SJCRH30 (cell line): Measurements from ENCODE around the gene PAPPA2. TPM values are rescaled to one million over a fixed set of nuclear protein-coding genes. Genes with fewer than 3 reads are reported as not detected.
"Not testable (repeated sequence)": the region's sequence is repeated elsewhere in the genome, so short reads cannot be mapped to it uniquely, and the experiment has no call there.

Experiments
- DNase-seq, 2 experiments: peaks; one replicate each; pipeline ENCODE4 v3.0.0-alpha.2; 2015 to 2020
- H3K27ac ChIP-seq: fragments of 250-450 bp; sonication (Bioruptor Pico); 2 replicates; pipeline ENCODE4 v1.5.1; 2020; ENCODE audit warnings: mild to moderate bottlenecking, moderate library complexity
- H3K27me3 ChIP-seq: fragments of 250-450 bp; sonication (Bioruptor Pico); 2 replicates; pipeline ENCODE4 v1.5.1; 2020; ENCODE audit warnings: mild to moderate bottlenecking, moderate library complexity
- H3K36me3 ChIP-seq: fragments of 250-450 bp; sonication (Bioruptor Pico); 2 replicates; pipeline ENCODE4 v1.5.1; 2020; ENCODE audit warnings: mild to moderate bottlenecking, moderate library complexity
- H3K4me1 ChIP-seq: fragments of 250-450 bp; sonication (Bioruptor Pico); 2 replicates; pipeline ENCODE4 v1.5.1; 2020; ENCODE audit warnings: mild to moderate bottlenecking, moderate library complexity
- H3K4me3 ChIP-seq: fragments of 250-450 bp; sonication (Bioruptor Pico); 2 replicates; pipeline ENCODE4 v1.5.1; 2020; ENCODE audit warnings: mild to moderate bottlenecking, moderate library complexity
- H3K9me3 ChIP-seq: fragments of 250-450 bp; sonication (Bioruptor Pico); replicated peaks from 2 replicates; pipeline ENCODE4 v1.5.1; 2020; ENCODE audit warnings: mild to moderate bottlenecking, moderate library complexity
- total RNA-seq: library from RNA; depleted of rRNA; stranded (reverse); fragments of >200 nt; shearing (Covaris generic); gene quantifications from 2 replicates; pipeline ENCODE4 v1.2.3, GENCODE V29; 2014

The PAPPA2 gene
- total RNA-seq, 1 experiment from 2014 or later = 0.04 TPM

- H3K27me3 ChIP-seq = no peaks in the 10 kb centered on the region
- no peaks in the 10 kb centered on the region for H3K9me3 ChIP-seq
- no peak overlapping the region for H3K4me3 ChIP-seq
- no peak overlapping the region for H3K27ac ChIP-seq
- no peaks in the 10 kb centered on the region for H3K4me1 ChIP-seq
- H3K36me3 ChIP-seq = no peaks in the 10 kb centered on the region
- no peak for DNase-seq
These were observed 116.1 kb downstream of the PAPPA2 start for GRCh38 chr1:176579087-176579486.

GRCh38 chr1:176595217-176595616 is 132.2 kb downstream of the PAPPA2 start:
- Histone ChIP-seq H3K4me3 (no peak overlapping the region), H3K4me1 (no peaks in the 10 kb centered on the region), H3K36me3 (no peaks in the 10 kb centered on the region), H3K27ac (no peak overlapping the region), H3K9me3 (no peaks in the 10 kb centered on the region), H3K27me3 (no peaks in the 10 kb centered on the region)
- DNase-seq = no peak

- no peaks in the 10 kb centered on the region for H3K27me3 ChIP-seq
- DNase-seq = no peak
- no peak overlapping the region for H3K4me3 ChIP-seq
- H3K4me1 ChIP-seq = no peaks in the 10 kb centered on the region
- no peak overlapping the region for H3K27ac ChIP-seq
- no peaks in the 10 kb centered on the region for H3K36me3 ChIP-seq
- H3K9me3 ChIP-seq = no peaks in the 10 kb centered on the region
These were observed 138.4 kb downstream of the PAPPA2 start for GRCh38 chr1:176601348-176601747.

GRCh38 chr1:176602388-176603004 is 139.5 kb downstream of the PAPPA2 start:
- H3K27me3 ChIP-seq = no peaks in the 10 kb centered on the region
- H3K4me3 ChIP-seq = no peak overlapping the region
- H3K36me3 ChIP-seq = no peaks in the 10 kb centered on the region
- H3K9me3 ChIP-seq = no peaks in the 10 kb centered on the region
- H3K27ac ChIP-seq = no peak overlapping the region
- no peaks in the 10 kb centered on the region for H3K4me1 ChIP-seq
- DNase-seq = no peak

- Histone ChIP-seq H3K27ac (no peak overlapping the region), H3K9me3 (no peaks in the 10 kb centered on the region)
These were observed 140.7 kb downstream of the PAPPA2 start for GRCh38 chr1:176603696-176604095.

GRCh38 chr1:176604461-176604860 is 141.5 kb downstream of the PAPPA2 start:
- Histone ChIP-seq H3K27me3 (0 out of 2 replicates have a peak, but pooled peaks cover 5% of the 10 kb centered on the region), H3K4me1 (no peaks in the 10 kb centered on the region), H3K4me3 (no peak overlapping the region), H3K27ac (no peak overlapping the region), H3K9me3 (no peaks in the 10 kb centered on the region), H3K36me3 (no peaks in the 10 kb centered on the region)
- DNase-seq = no peak

More at GRCh38 chr1:176603696-176604095, 140.7 kb downstream of the PAPPA2 start:
- no peak overlapping the region for H3K4me3 ChIP-seq
- DNase-seq = no peak
- no peaks in the 10 kb centered on the region for H3K36me3 ChIP-seq
- H3K27me3 ChIP-seq = 0 out of 2 replicates have a peak, but pooled peaks cover 5% of the 10 kb centered on the region
- H3K4me1 ChIP-seq = no peaks in the 10 kb centered on the region

- Histone ChIP-seq H3K27ac (no peak overlapping the region), H3K4me1 (no peaks in the 10 kb centered on the region), H3K27me3 (0 out of 2 replicates have a peak, but pooled peaks cover 5% of the 10 kb centered on the region), H3K36me3 (no peaks in the 10 kb centered on the region), H3K4me3 (no peak overlapping the region), H3K9me3 (no peaks in the 10 kb centered on the region)
- no peak for DNase-seq
These were observed 142.2 kb downstream of the PAPPA2 start for GRCh38 chr1:176605176-176605575.

GRCh38 chr1:176609556-176610408 is 146.8 kb downstream of the PAPPA2 start:
- Histone ChIP-seq H3K9me3 (no peaks in the 10 kb centered on the region), H3K27me3 (0 out of 2 replicates have a peak, but pooled peaks cover 5% of the 10 kb centered on the region), H3K4me3 (no peak overlapping the region), H3K4me1 (no peaks in the 10 kb centered on the region), H3K27ac (no peak overlapping the region), H3K36me3 (no peaks in the 10 kb centered on the region)
- DNase-seq = no peak

GRCh38 chr1:176612791-176613190 is 149.8 kb downstream of the PAPPA2 start:
- no peaks in the 10 kb centered on the region for H3K4me1 ChIP-seq
- DNase-seq = no peak
- no peak overlapping the region for H3K4me3 ChIP-seq
- H3K27ac ChIP-seq = no peak overlapping the region
- no peaks in the 10 kb centered on the region for H3K36me3 ChIP-seq
- no peaks in the 10 kb centered on the region for H3K9me3 ChIP-seq
- H3K27me3 ChIP-seq = 0 out of 2 replicates have a peak, but pooled peaks cover 5% of the 10 kb centered on the region

GRCh38 chr1:176617881-176618280 is 154.9 kb downstream of the PAPPA2 start:
- H3K4me3 ChIP-seq = no peak overlapping the region
- no peak overlapping the region for H3K27ac ChIP-seq
- H3K27me3 ChIP-seq = no peaks in the 10 kb centered on the region
- H3K36me3 ChIP-seq = no peaks in the 10 kb centered on the region
- DNase-seq = no peak
- no peaks in the 10 kb centered on the region for H3K4me1 ChIP-seq
- no peaks in the 10 kb centered on the region for H3K9me3 ChIP-seq

GRCh38 chr1:176619261-176619660 is 156.3 kb downstream of the PAPPA2 start:
- no peak for DNase-seq
- H3K4me1 ChIP-seq = no peaks in the 10 kb centered on the region
- H3K9me3 ChIP-seq = no peaks in the 10 kb centered on the region

GRCh38 chr1:176625365-176625764 is 162.4 kb downstream of the PAPPA2 start:
- no peak overlapping the region for H3K4me3 ChIP-seq
- no peaks in the 10 kb centered on the region for H3K4me1 ChIP-seq

More at GRCh38 chr1:176619261-176619660, 156.3 kb downstream of the PAPPA2 start:
- H3K36me3 ChIP-seq = no peaks in the 10 kb centered on the region
- no peak overlapping the region for H3K4me3 ChIP-seq
- no peaks in the 10 kb centered on the region for H3K27me3 ChIP-seq
- H3K27ac ChIP-seq = no peak overlapping the region

GRCh38 chr1:176626572-176627061 is 163.6 kb downstream of the PAPPA2 start:
- H3K9me3 ChIP-seq = no peaks in the 10 kb centered on the region
- no peak for DNase-seq
- no peak overlapping the region for H3K4me3 ChIP-seq
- no peaks in the 10 kb centered on the region for H3K36me3 ChIP-seq
- H3K27me3 ChIP-seq = no peaks in the 10 kb centered on the region
- no peaks in the 10 kb centered on the region for H3K4me1 ChIP-seq
- no peak overlapping the region for H3K27ac ChIP-seq

More at GRCh38 chr1:176625365-176625764, 162.4 kb downstream of the PAPPA2 start:
- no peak for DNase-seq
- Histone ChIP-seq H3K9me3 (no peaks in the 10 kb centered on the region), H3K27ac (no peak overlapping the region), H3K36me3 (no peaks in the 10 kb centered on the region), H3K27me3 (no peaks in the 10 kb centered on the region)

- no peaks in the 10 kb centered on the region for H3K4me1 ChIP-seq
- DNase-seq = no peak
- H3K27ac ChIP-seq = no peak overlapping the region
- no peak overlapping the region for H3K4me3 ChIP-seq
- H3K27me3 ChIP-seq = no peaks in the 10 kb centered on the region
- H3K9me3 ChIP-seq = no peaks in the 10 kb centered on the region
- no peaks in the 10 kb centered on the region for H3K36me3 ChIP-seq
These were observed 165.8 kb downstream of the PAPPA2 start for GRCh38 chr1:176628775-176629174.

GRCh38 chr1:176634733-176635132 is 171.8 kb downstream of the PAPPA2 start:
- not testable (repeated sequence) for H3K36me3 ChIP-seq, H3K27ac ChIP-seq, H3K4me1 ChIP-seq, H3K27me3 ChIP-seq, H3K4me3 ChIP-seq, DNase-seq, H3K9me3 ChIP-seq
